OCI-LY7 (cell line): Measurements from ENCODE around the gene HDAC9.

Experiments
- EZH2phosphoT487 ChIP-seq: fragments of 200-600 bp; sonication (generic); IDR thresholded peaks from 2 replicates; pipeline ENCODE4 v1.6.1; 2018; ENCODE audit warnings: low read depth, borderline replicate concordance, mild to moderate bottlenecking, mixed run types, antibody characterized with exemption, low read length, moderate library complexity, mixed read lengths
- TF ChIP-seq, protein P1 (sequence below): fragments of 200-600 bp; sonication (generic); conservative IDR thresholded peaks from 2 replicates; pipeline ENCODE4 v1.5.1; 2014; ENCODE audit warnings: mild to moderate bottlenecking, antibody characterized with exemption, low read length, moderate library complexity, mixed read lengths

DNA sequence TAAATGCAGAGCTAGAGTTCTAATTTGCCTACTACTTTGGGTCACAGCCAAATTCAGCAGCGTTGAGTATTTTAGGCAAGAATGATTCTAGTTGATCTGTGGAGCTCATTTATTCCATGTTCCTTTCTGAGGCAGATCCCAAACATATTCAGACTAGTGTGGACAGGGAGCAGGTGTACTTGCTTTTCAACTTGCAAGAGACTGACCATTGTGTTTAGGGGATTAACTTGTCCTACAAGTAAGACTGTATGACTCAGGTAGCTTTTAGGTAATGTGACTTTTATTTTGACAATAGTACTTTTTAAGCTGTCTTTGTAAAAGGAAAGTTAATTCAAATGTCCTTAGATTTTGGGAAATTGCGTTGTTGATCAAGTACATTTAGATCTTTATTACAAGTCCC, 336.4 kb downstream of the HDAC9 start:
- TF ChIP-seq, protein P1, sequence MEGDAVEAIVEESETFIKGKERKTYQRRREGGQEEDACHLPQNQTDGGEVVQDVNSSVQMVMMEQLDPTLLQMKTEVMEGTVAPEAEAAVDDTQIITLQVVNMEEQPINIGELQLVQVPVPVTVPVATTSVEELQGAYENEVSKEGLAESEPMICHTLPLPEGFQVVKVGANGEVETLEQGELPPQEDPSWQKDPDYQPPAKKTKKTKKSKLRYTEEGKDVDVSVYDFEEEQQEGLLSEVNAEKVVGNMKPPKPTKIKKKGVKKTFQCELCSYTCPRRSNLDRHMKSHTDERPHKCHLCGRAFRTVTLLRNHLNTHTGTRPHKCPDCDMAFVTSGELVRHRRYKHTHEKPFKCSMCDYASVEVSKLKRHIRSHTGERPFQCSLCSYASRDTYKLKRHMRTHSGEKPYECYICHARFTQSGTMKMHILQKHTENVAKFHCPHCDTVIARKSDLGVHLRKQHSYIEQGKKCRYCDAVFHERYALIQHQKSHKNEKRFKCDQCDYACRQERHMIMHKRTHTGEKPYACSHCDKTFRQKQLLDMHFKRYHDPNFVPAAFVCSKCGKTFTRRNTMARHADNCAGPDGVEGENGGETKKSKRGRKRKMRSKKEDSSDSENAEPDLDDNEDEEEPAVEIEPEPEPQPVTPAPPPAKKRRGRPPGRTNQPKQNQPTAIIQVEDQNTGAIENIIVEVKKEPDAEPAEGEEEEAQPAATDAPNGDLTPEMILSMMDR: no peak
- TF ChIP-seq EZH2phosphoT487: no peak
